H1 (cell line): ENCODE data around the gene WDR75. TPM values are rescaled to one million over a fixed set of nuclear protein-coding genes. Genes with fewer than 3 reads are reported as not detected.

Source experiments
- CTCF ChIA-PET: fragments of 300-600 bp; sonication (Branson Sonifier 250); formaldehyde crosslinking; loops from one replicate; lab custom pipeline; 2021; ENCODE audit not compliant: partially characterized antibody; lab: Charles Lee
- POLR2A ChIA-PET: fragments of 300-600 bp; sonication (Branson Sonifier 250); formaldehyde crosslinking; loops from one replicate; lab custom pipeline; 2021; ENCODE audit warnings: inconsistent platforms; ENCODE audit not compliant: partially characterized antibody; lab: Charles Lee
- DNase-seq, 2 experiments: peaks; one replicate each; pipeline versions ENCODE4 v3.0.0 to v3.0.0-alpha.2; 2010 to 2022; ENCODE audit warnings: low spot score in 2 of 2, low read depth in 1 of 2, mixed read lengths in 1 of 2
- FAIRE-seq: peaks from 2 replicates; lab custom pipeline; 2011; peaks lifted over from hg19 to GRCh38; lab: Jason Lieb, UNC
- H2AFZ ChIP-seq: 2 replicates; pipeline ENCODE4 v1.8.1; 2012; ENCODE audit warnings: low read length, inconsistent platforms
- H2AK5ac ChIP-seq: 2 replicates; pipeline ENCODE4 v1.6.1; 2013; ENCODE audit warnings: low read depth, low read length
- H2BK120ac ChIP-seq: replicated peaks from 2 replicates; pipeline ENCODE3; 2013; ENCODE audit warnings: low read depth, low read length, inconsistent platforms
- H2BK12ac ChIP-seq: 2 replicates; pipeline ENCODE4 v1.6.1; 2013; ENCODE audit warnings: low read depth, low read length
- H2BK15ac ChIP-seq: 2 replicates; pipeline ENCODE4 v1.6.1; 2013; ENCODE audit warnings: low read length
- H2BK20ac ChIP-seq: 2 replicates; pipeline ENCODE4 v1.6.1; 2013; ENCODE audit warnings: low read length
- H2BK5ac ChIP-seq: 2 replicates; pipeline ENCODE4 v1.6.1; 2013; ENCODE audit warnings: low read depth, low read length
- H3K14ac ChIP-seq: 2 replicates; pipeline ENCODE4 v1.6.1; 2013; ENCODE audit warnings: inconsistent platforms; ENCODE audit not compliant: insufficient read length
- H3K18ac ChIP-seq: 2 replicates; pipeline ENCODE4 v1.6.1; 2013; ENCODE audit warnings: low read length; ENCODE audit errors: extremely low read depth
- H3K23ac ChIP-seq: 2 replicates; pipeline ENCODE4 v1.6.1; 2013; ENCODE audit warnings: inconsistent platforms; ENCODE audit not compliant: insufficient read length
- H3K23me2 ChIP-seq: 2 replicates; pipeline ENCODE4 v1.6.1; 2013; ENCODE audit warnings: low read depth, low read length
- H3K27ac ChIP-seq: 2 replicates; pipeline ENCODE4 v1.6.1; 2011; ENCODE audit warnings: low read depth, low read length, inconsistent platforms
- H3K27me3 ChIP-seq, 4 experiments: replicated peaks in 1 of 4; 1 replicate in 1 of 4; 2 replicates in 3 of 4; pipeline versions ENCODE4 v1.6.1 to v1.8.1; 2011 to 2013; ENCODE audit warnings: low read length in 3 of 4, mild to moderate bottlenecking in 3 of 4, inconsistent platforms in 2 of 4, mixed read lengths in 2 of 4, moderate library complexity in 1 of 4; ENCODE audit not compliant: control insufficient read depth in 3 of 4, insufficient read depth in 3 of 4; ENCODE audit errors: extremely low read depth in 1 of 4
- H3K36me3 ChIP-seq, 4 experiments: 2 replicates each; pipeline versions ENCODE4 v1.6.1 to v1.8.1; 2011 to 2013; ENCODE audit warnings: mild to moderate bottlenecking in 4 of 4, low read length in 3 of 4, moderate library complexity in 2 of 4, control low read depth in 1 of 4, inconsistent platforms in 1 of 4; ENCODE audit not compliant: insufficient read depth in 4 of 4, control insufficient read depth in 2 of 4
- H3K4ac ChIP-seq: replicated peaks from 2 replicates; pipeline ENCODE3; 2013; ENCODE audit warnings: low read length, low read depth, mixed read lengths, inconsistent platforms; ENCODE audit not compliant: insufficient read length
- H3K4me1 ChIP-seq, 4 experiments: replicated peaks in 1 of 4; 1 replicate in 1 of 4; 2 replicates in 3 of 4; pipeline versions ENCODE4 v1.6.1 to v1.8.1; 2011 to 2013; ENCODE audit warnings: low read length in 3 of 4, inconsistent platforms in 2 of 4, mixed read lengths in 1 of 4; ENCODE audit not compliant: insufficient read depth in 4 of 4, control insufficient read depth in 3 of 4
- H3K4me2 ChIP-seq, 2 experiments: 2 replicates each; pipeline versions ENCODE4 v1.6.1 to v1.8.1; 2011 to 2013; ENCODE audit warnings: low read depth in 2 of 2, low read length in 2 of 2, control low read depth in 1 of 2, inconsistent platforms in 1 of 2, mild to moderate bottlenecking in 1 of 2; ENCODE audit not compliant: insufficient read depth in 1 of 2
- H3K4me3 ChIP-seq, 4 experiments: fragments of 200-600, 300-600 bp in 1 of 4; sonication (generic), shearing (Covaris generic), sonication (Bioruptor Twin) in 1 of 4; 2 replicates each; pipeline versions ENCODE4 v1.5.1 to v1.8.1; 2011 to 2016; ENCODE audit warnings: low read length in 4 of 4, low read depth in 3 of 4, control low read depth in 2 of 4, inconsistent platforms in 2 of 4, mild to moderate bottlenecking in 2 of 4, mixed read lengths in 1 of 4, moderate library complexity in 1 of 4; ENCODE audit not compliant: insufficient read depth in 2 of 4; ENCODE audit errors: extremely low read depth in 1 of 4
- H3K56ac ChIP-seq: replicated peaks from 2 replicates; pipeline ENCODE3; 2013; ENCODE audit warnings: low read depth, mild to moderate bottlenecking, mixed read lengths, low read length, inconsistent platforms; ENCODE audit not compliant: insufficient read length
- H3K79me1 ChIP-seq: 2 replicates; pipeline ENCODE4 v1.6.1; 2013; ENCODE audit warnings: low read depth, low read length, control low read depth
- H3K79me2 ChIP-seq, 2 experiments: 2 replicates each; pipeline versions ENCODE4 v1.6.1 to v1.8.1; 2012 to 2013; ENCODE audit warnings: low read length in 2 of 2, mild to moderate bottlenecking in 2 of 2, inconsistent platforms in 1 of 2; ENCODE audit not compliant: insufficient read depth in 2 of 2, control insufficient read depth in 1 of 2
- H3K9ac ChIP-seq, 4 experiments: replicated peaks in 1 of 4; 1 replicate in 1 of 4; 2 replicates in 3 of 4; pipeline versions ENCODE4 v1.6.1 to v1.8.1; 2011 to 2013; ENCODE audit warnings: low read depth in 3 of 4, low read length in 3 of 4, control low read depth in 2 of 4, mild to moderate bottlenecking in 2 of 4, moderate library complexity in 2 of 4, inconsistent platforms in 1 of 4; ENCODE audit errors: extremely low read depth in 1 of 4
- H3K9me3 ChIP-seq, 2 experiments: 2 replicates each; pipeline versions ENCODE4 v1.6.1 to v1.8.1; 2012 to 2013; ENCODE audit warnings: mild to moderate bottlenecking in 2 of 2, moderate library complexity in 2 of 2, control low read depth in 1 of 2, inconsistent platforms in 1 of 2, low read depth in 1 of 2, low read length in 1 of 2, mixed read lengths in 1 of 2; ENCODE audit not compliant: insufficient read depth in 2 of 2
- H4K20me1 ChIP-seq, 2 experiments: replicated peaks in 1 of 2; 2 replicates each; pipeline versions ENCODE3 to v1.8.1; 2011 to 2013; ENCODE audit warnings: inconsistent platforms in 2 of 2, low read length in 2 of 2, mild to moderate bottlenecking in 1 of 2; ENCODE audit not compliant: insufficient read depth in 2 of 2, control insufficient read depth in 1 of 2
- H4K5ac ChIP-seq: 2 replicates; pipeline ENCODE4 v1.6.1; 2013; ENCODE audit warnings: low read length, low read depth, mixed read lengths, inconsistent platforms; ENCODE audit not compliant: insufficient read length
- H4K8ac ChIP-seq: 2 replicates; pipeline ENCODE4 v1.8.0; 2013; ENCODE audit warnings: mild to moderate bottlenecking, moderate library complexity, low read length, inconsistent platforms; ENCODE audit not compliant: insufficient read depth; ENCODE audit errors: extremely low read depth
- H4K91ac ChIP-seq: replicated peaks from 2 replicates; pipeline ENCODE3; 2013; ENCODE audit warnings: low read length, mixed read lengths, inconsistent platforms; ENCODE audit not compliant: insufficient read length
- BACH1 ChIP-seq: IDR thresholded peaks from 2 replicates; pipeline ENCODE4 v1.6.1; 2012; ENCODE audit warnings: low read length, improper control_type of control experiment
- CBX5 ChIP-seq: fragments of 300-800, 300-1000 bp; sonication (generic); IDR thresholded peaks from 2 replicates; pipeline ENCODE4 v1.7.1; 2016; ENCODE audit warnings: antibody characterized with exemption, low read length, low read depth
- CTBP2 ChIP-seq: IDR thresholded peaks from 2 replicates; pipeline ENCODE4 v1.7.0; 2011; ENCODE audit warnings: borderline replicate concordance, mild to moderate bottlenecking, moderate library complexity, mixed read lengths, low read length; ENCODE audit not compliant: insufficient read depth, insufficient read length
- CTCF ChIP-seq, 3 experiments: IDR thresholded peaks; 1 replicate in 2 of 3; 2 replicates in 1 of 3; pipeline versions ENCODE4 v1.5.1 to v1.6.1; 2011; ENCODE audit warnings: low read length in 3 of 3, mild to moderate bottlenecking in 3 of 3, inconsistent platforms in 2 of 3, low read depth in 1 of 3, moderate library complexity in 1 of 3; ENCODE audit not compliant: insufficient read depth in 1 of 3; ENCODE audit errors: control extremely low read depth in 1 of 3
- POLR2AphosphoS5 ChIP-seq: IDR thresholded peaks from 2 replicates; pipeline ENCODE4 v1.6.1; 2011; ENCODE audit warnings: low read depth, low read length
- RAD21 ChIP-seq, 2 experiments: IDR thresholded peaks in 1 of 2; conservative IDR thresholded peaks in 1 of 2; 2 replicates each; pipeline ENCODE4 v1.6.1; 2011; ENCODE audit warnings: low read depth in 2 of 2, low read length in 2 of 2, improper control_type of control experiment in 1 of 2, inconsistent platforms in 1 of 2, mild to moderate bottlenecking in 1 of 2, moderate library complexity in 1 of 2
- TBP ChIP-seq: IDR thresholded peaks from 2 replicates; pipeline ENCODE4 v1.6.1; 2011; ENCODE audit warnings: low read depth, low read length, improper control_type of control experiment
- USF2 ChIP-seq: IDR thresholded peaks from 2 replicates; pipeline ENCODE4 v1.6.1; 2011; ENCODE audit warnings: low read length, improper control_type of control experiment
- ZNF274 ChIP-seq: IDR thresholded peaks from 2 replicates; pipeline ENCODE4 v1.7.0; 2012; ENCODE audit warnings: low read length, borderline replicate concordance; ENCODE audit errors: extremely low read depth
- WGBS, 2 experiments: shearing (Covaris generic) in 1 of 2; methylation state at CpG; one replicate each; pipeline versions ENCODE4 v1.1.6 to v1.1.7; 2013 to 2015; ENCODE audit warnings: low lambda C conversion rate in 2 of 2, mixed read lengths in 2 of 2, inconsistent platforms in 1 of 2, low coverage in 1 of 2, missing lambda C conversion rate in 1 of 2; ENCODE audit not compliant: insufficient replicate concordance in 2 of 2, insufficient coverage in 1 of 2, insufficient read length in 1 of 2; ENCODE audit errors: extremely low coverage in 1 of 2, missing lambda C conversion rate in 1 of 2; 5-methylcytosine and 5-hydroxymethylcytosine counted together
- polyA plus RNA-seq, 7 experiments: library from polyadenylated mRNA; depleted of rRNA in 3 of 7; stranded (reverse) in 5 of 7; unstranded in 2 of 7; fragments of >200 nt in 5 of 7; fragments of 200-250 nt in 2 of 7; gene quantifications; 1 replicate in 5 of 7; 2 replicates in 1 of 7; 4 replicates in 1 of 7; pipeline versions ENCODE4 v1.2.1 to v1.2.3, GENCODE V29; 2011 to 2013; ENCODE audit warnings: missing spikeins in 2 of 7, mixed read lengths in 2 of 7
- total RNA-seq: library from RNA; stranded (reverse); fragmentation: NEBNext Ultra II Directional; extraction: Animal tissue kit (Norgen Biotek cat#: 25700); gene quantifications from 2 replicates; pipeline ENCODE4 v1.2.1, GENCODE V29; 2021

WDR75 gene
- total and polyA plus RNA-seq, 2 of the 8 experiments (the other 6 are each of a cell fraction or from before 2014, with no cell fraction given) = 26.9 to 77.1 TPM

- ChIA-PET CTCF (interaction anchor here (0.6 to 3.4 kb wide), 26 partner anchors 9 to 1568 kb away, joined by 3 to 23 read pairs (median 3); no protein-coding TSS in a partner anchor), POLR2A (interaction anchor here (1.0 kb wide), 1 partner anchor 317 kb away, joined by 3 read pairs; no protein-coding TSS in a partner anchor)
- no peaks in the 10 kb centered on the region for H3K36me3 ChIP-seq
- H2AFZ ChIP-seq = no peak overlapping the region
- H2BK5ac ChIP-seq = no peak overlapping the region
- no peaks in the 10 kb centered on the region for H3K23me2 ChIP-seq
- no peak overlapping the region for H2BK12ac ChIP-seq
- no peaks in the 10 kb centered on the region for H3K9me3 ChIP-seq
- no peak overlapping the region for H4K8ac ChIP-seq
- WGBS, 2 experiments = 72 to 100% methylated on average over 1 to 4 of the region's 4 CpGs
- no peak overlapping the region for H2BK120ac ChIP-seq
- no peaks in the 10 kb centered on the region for H3K27me3 ChIP-seq
- H2AK5ac ChIP-seq = no peak overlapping the region
- no peaks in the 10 kb centered on the region for H3K79me1 ChIP-seq
- H3K14ac ChIP-seq = no peak overlapping the region
- no peaks in the 10 kb centered on the region for H3K79me2 ChIP-seq
- no peak overlapping the region for H3K4me2 ChIP-seq
- no peak overlapping the region for H2BK20ac ChIP-seq
- peak in 1 of 2 experiments; percentile 56 for DNase-seq
- no peak overlapping the region for H3K23ac ChIP-seq
- H3K56ac ChIP-seq = no peak overlapping the region
- H3K4me1 ChIP-seq = no peaks in the 10 kb centered on the region
- no peak overlapping the region for H3K18ac ChIP-seq
- no peaks in the 10 kb centered on the region for H4K20me1 ChIP-seq
- H2BK15ac ChIP-seq = no peak overlapping the region
- H3K27ac ChIP-seq = no peak overlapping the region
- no peak overlapping the region for H4K91ac ChIP-seq
- no peak overlapping the region for H3K4ac ChIP-seq
- no peak overlapping the region for H3K4me3 ChIP-seq
- H3K9ac ChIP-seq = no peak overlapping the region
- H4K5ac ChIP-seq = no peak overlapping the region
- peak; percentile 76 for FAIRE-seq
- TF ChIP-seq TBP (no peak), POLR2AphosphoS5 (no peak), BACH1 (no peak), CBX5 (no peak), ZNF274 (no peak), RAD21 (IDR thresholded peaks at IDR 0.05 in 1 of 2, conservative IDR thresholded peaks at IDR 0.05 in 1 of 2; ENCODE audit: low read depth in 2 of 2, low read length in 2 of 2) (peak; percentile 91 to 92), CTBP2 (no peak), CTCF (IDR thresholded peaks at IDR 0.05; ENCODE audit: control extremely low read depth in 1 of 3, insufficient read depth in 1 of 3, low read depth in 1 of 3, low read length in 3 of 3) (peak in 2 of 3 experiments; percentile 64 to 68; a peak in 3 of 4 replicates), USF2 (no peak)
These were observed 28.8 kb upstream of the WDR75 start for GRCh38 chr2:189412330-189412953.
